CD4-positive, alpha-beta T cell (primary cell): ENCODE data around the gene PAQR9. TPM values are rescaled to one million over a fixed set of nuclear protein-coding genes. Genes with fewer than 3 reads are reported as not detected.

Source experiments
- ATAC-seq: fragments of 200-7000 bp; cut with Tn5 transposase; one replicate; pipeline ENCODE4 v1.10.0; 2022; ENCODE audit warnings: mild to moderate bottlenecking; ENCODE audit not compliant: poor library complexity
- CTCF ChIA-PET: fragments of 350-600 bp; sonication (Branson Sonifier 250); formaldehyde crosslinking; loops from one replicate; lab custom pipeline; 2021; ENCODE audit warnings: antibody characterized with exemption, inconsistent platforms; lab: Charles Lee
- POLR2A ChIA-PET: fragments of 350-600 bp; sonication (Branson Sonifier 250); formaldehyde crosslinking; loops from one replicate; lab custom pipeline; 2021; ENCODE audit warnings: antibody characterized with exemption, inconsistent platforms; lab: Charles Lee
- DNase-seq, 14 experiments: peaks; one replicate each; pipeline ENCODE4 v3.0.0-alpha.2; 2013 to 2020; ENCODE audit warnings: mixed read lengths in 2 of 14
- H3K27ac ChIP-seq, 2 donors: one replicate each; pipeline versions ENCODE4 v1.5.1 to v1.7.0; 2013; ENCODE audit warnings: low read length in 2 of 2, low read depth in 1 of 2, mild to moderate bottlenecking in 1 of 2
- H3K27me3 ChIP-seq, 2 experiments: 1 replicate in 1 of 2; 2 replicates in 1 of 2; pipeline versions ENCODE4 v1.6.1 to v1.7.0; 2013; ENCODE audit warnings: low read length in 2 of 2, control low read depth in 1 of 2, mild to moderate bottlenecking in 1 of 2, moderate library complexity in 1 of 2; ENCODE audit not compliant: insufficient read depth in 2 of 2, control insufficient read depth in 1 of 2
- H3K36me3 ChIP-seq: one replicate; pipeline ENCODE4 v1.6.1; 2013; ENCODE audit warnings: low read length, control low read depth; ENCODE audit not compliant: insufficient read depth
- H3K4me1 ChIP-seq: one replicate; pipeline ENCODE4 v1.6.1; 2013; ENCODE audit warnings: low read length, control low read depth; ENCODE audit not compliant: insufficient read depth
- H3K4me3 ChIP-seq: one replicate; pipeline ENCODE4 v1.5.1; 2013; ENCODE audit warnings: mild to moderate bottlenecking, low read length, moderate library complexity
- H3K9me3 ChIP-seq, 2 experiments: 1 replicate in 1 of 2; 2 replicates in 1 of 2; pipeline versions ENCODE4 v1.6.1 to v1.7.0; 2013; ENCODE audit warnings: low read length in 2 of 2, mild to moderate bottlenecking in 2 of 2, control low read depth in 1 of 2, moderate library complexity in 1 of 2; ENCODE audit not compliant: control insufficient read depth in 1 of 2, insufficient read depth in 1 of 2
- H3K27ac Mint-ChIP-seq: one replicate; pipeline ENCODE4 v1.8.0; 2020; ENCODE audit warnings: mixed read lengths
- H3K27me3 Mint-ChIP-seq: one replicate; pipeline ENCODE4 v1.8.0; 2021; ENCODE audit warnings: mixed read lengths
- H3K36me3 Mint-ChIP-seq: one replicate; pipeline ENCODE4 v1.8.0; 2021; ENCODE audit warnings: low read depth, mixed read lengths
- H3K4me1 Mint-ChIP-seq: one replicate; pipeline ENCODE4 v1.8.0; 2021; ENCODE audit warnings: low read depth, mixed read lengths
- H3K4me3 Mint-ChIP-seq: one replicate; pipeline ENCODE4 v1.8.0; 2020; ENCODE audit warnings: mild to moderate bottlenecking, mixed read lengths
- H3K9me3 Mint-ChIP-seq: one replicate; pipeline ENCODE4 v1.8.0; 2020; ENCODE audit warnings: mixed read lengths
- intact Hi-C, 2 experiments: fragments of 100-400 bp; cut with DNase I in 1 of 2; cut with micrococcal nuclease in 1 of 2; formaldehyde crosslinking; loops; one replicate each; pipeline versions ENCODE4 v1.15.1 to v1.9.0; 2023 to 2025; cut with DNase I, micrococcal nuclease
- total RNA-seq, 174 experiments: library from RNA in 2 of 174; stranded (reverse) in 2 of 174; gene quantifications; one replicate each; pipeline ENCODE4 v1.2.3 and lab custom pipeline; 2021 to 2026
- TF ChIP-seq, protein P1 (sequence below): fragments of 200-600 bp; IDR thresholded peaks from one replicate; pipeline ENCODE4 v1.8.0; 2022; ENCODE audit warnings: antibody characterized with exemption, mild to moderate bottlenecking

Gene PAQR9
- total RNA-seq, 2 experiments from 2014 or later, result not detected

DNA sequence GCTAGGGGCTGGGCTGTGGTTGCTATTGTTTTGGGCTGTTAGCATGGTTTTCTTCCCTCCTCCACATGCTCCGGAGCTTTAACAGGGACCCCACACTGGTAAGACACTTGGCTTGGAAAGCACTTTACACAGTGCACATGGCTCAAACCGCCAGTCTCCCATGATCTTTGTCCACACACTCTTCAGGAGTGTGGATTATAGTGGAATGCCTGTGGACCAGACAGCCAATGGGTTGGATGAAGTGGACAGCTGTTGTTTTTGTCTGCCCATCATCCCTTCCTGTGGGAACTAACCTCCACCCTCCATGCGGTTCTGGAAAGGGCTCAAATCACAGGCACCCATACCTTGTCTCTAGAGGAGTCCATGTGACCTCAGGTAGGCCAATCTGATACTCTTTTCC lies 10.0 kb downstream of the PAQR9 start:
- H3K9me3 ChIP-seq, result no peaks in the 10 kb centered on the region
- ATAC-seq (no peak), DNase-seq (no peak)
- Mint-ChIP-seq H3K4me1 (no peaks in the 10 kb centered on the region), H3K27ac (no peak overlapping the region), H3K36me3 (no peaks in the 10 kb centered on the region), H3K9me3 (no peaks in the 10 kb centered on the region), H3K4me3 (no peak overlapping the region), H3K27me3 (peaks cover 71% of the 10 kb centered on the region)
- TF ChIP-seq, protein P1, sequence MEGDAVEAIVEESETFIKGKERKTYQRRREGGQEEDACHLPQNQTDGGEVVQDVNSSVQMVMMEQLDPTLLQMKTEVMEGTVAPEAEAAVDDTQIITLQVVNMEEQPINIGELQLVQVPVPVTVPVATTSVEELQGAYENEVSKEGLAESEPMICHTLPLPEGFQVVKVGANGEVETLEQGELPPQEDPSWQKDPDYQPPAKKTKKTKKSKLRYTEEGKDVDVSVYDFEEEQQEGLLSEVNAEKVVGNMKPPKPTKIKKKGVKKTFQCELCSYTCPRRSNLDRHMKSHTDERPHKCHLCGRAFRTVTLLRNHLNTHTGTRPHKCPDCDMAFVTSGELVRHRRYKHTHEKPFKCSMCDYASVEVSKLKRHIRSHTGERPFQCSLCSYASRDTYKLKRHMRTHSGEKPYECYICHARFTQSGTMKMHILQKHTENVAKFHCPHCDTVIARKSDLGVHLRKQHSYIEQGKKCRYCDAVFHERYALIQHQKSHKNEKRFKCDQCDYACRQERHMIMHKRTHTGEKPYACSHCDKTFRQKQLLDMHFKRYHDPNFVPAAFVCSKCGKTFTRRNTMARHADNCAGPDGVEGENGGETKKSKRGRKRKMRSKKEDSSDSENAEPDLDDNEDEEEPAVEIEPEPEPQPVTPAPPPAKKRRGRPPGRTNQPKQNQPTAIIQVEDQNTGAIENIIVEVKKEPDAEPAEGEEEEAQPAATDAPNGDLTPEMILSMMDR, result no peak
- CTCF ChIA-PET, result no interaction called here
- H3K27me3 ChIP-seq, result peaks cover 0 to 19% of the 10 kb centered on the region in 2 experiments
- H3K4me3 ChIP-seq, result no peak overlapping the region
- no peaks in the 10 kb centered on the region for H3K4me1 ChIP-seq
- POLR2A ChIA-PET, result no interaction called here
- no peaks in the 10 kb centered on the region for H3K36me3 ChIP-seq
- no peak overlapping the region for H3K27ac ChIP-seq
- intact Hi-C loops, result no loop called here

DNA sequence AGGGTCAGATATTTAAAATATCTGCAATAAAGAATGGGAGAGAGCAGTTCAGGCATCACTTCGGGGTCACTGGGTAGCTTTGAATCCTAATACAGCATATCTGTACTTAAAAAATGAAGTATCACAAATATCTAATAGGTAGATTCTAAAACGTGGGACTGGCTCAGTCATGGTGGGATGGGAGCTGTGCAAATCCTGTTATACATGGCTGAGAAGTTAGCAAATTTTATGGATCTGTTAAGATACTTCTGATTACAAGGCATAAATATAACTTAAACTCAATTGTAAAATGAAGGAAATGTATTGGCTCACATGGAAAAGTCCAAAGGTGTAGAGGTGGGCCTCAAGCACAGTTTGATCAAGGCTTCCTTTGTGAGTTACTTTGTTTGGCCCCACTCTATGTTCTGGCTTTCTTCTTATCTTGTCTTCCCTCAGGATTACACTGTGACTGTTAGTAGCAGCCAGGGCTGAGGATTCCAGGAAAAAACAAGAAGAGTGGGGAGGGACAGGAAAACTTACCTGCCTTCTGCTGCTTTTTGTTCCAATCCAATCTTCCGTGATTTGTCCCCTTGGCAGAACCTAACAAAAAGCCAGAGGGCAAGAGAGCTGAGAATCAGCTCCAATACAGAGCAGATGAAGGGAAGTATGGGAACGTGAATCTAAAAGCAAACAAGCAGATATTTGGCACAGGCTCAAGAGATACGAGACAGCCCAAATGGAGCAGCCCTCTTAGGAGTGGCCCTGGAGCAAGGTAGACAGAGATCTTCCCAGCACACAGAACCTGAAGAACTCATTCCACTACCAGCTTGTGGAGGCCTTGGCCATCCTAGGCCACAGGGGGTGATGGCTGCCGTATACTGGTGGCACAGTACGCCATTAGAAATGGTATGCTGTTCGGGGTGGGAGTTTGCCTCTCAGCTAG lies 10.9 kb downstream of the PAQR9 start:
- Histone ChIP-seq H3K4me1 (peaks cover 2% of the 10 kb centered on the region), H3K27ac (no peak overlapping the region), H3K4me3 (no peak overlapping the region), H3K36me3 (no peaks in the 10 kb centered on the region), H3K9me3 (peaks cover 0 to under 1% of the 10 kb centered on the region in 2 experiments), H3K27me3 (peaks cover 6 to 20% of the 10 kb centered on the region in 2 experiments)
- no peak for DNase-seq
- peaks cover 73% of the 10 kb centered on the region for H3K27me3 Mint-ChIP-seq
- H3K27ac Mint-ChIP-seq, result no peak overlapping the region
- TF ChIP-seq, protein P1, result no peak
- no peaks in the 10 kb centered on the region for H3K4me1 Mint-ChIP-seq
- intact Hi-C loops, result no loop called here
- ChIA-PET CTCF (no interaction called here), POLR2A (no interaction called here)
- H3K36me3 Mint-ChIP-seq, result no peaks in the 10 kb centered on the region
- H3K4me3 Mint-ChIP-seq, result no peak overlapping the region
- no peaks in the 10 kb centered on the region for H3K9me3 Mint-ChIP-seq
- ATAC-seq, result no peak

DNA sequence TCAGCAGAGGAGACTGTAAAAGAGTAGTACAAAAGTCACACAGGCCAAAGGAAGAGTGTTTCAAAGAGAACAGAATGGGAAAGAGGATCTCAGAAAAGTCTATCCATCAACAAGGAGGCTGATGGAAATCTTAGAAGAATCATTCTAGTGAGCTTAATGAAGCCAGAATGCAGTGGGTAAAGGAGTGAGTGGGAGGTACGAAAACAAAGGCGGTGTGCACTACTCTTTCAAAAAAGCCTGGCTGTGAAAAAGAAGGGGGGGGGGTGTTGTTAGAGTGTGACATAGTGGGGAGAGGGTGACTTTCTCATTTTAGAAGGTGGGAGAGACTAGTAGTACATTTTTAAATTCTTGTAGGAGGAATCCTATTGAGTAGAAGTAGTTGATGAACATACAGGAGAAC lies 11.7 kb downstream of the PAQR9 start:
- intact Hi-C loops, result no loop called here
- POLR2A ChIA-PET, result no interaction called here
- H3K4me3 Mint-ChIP-seq, result no peak overlapping the region
- H3K4me1 ChIP-seq, result peaks cover 9% of the 10 kb centered on the region
- no peaks in the 10 kb centered on the region for H3K9me3 Mint-ChIP-seq
- no peaks in the 10 kb centered on the region for H3K36me3 ChIP-seq
- H3K4me3 ChIP-seq, result no peak overlapping the region
- CTCF ChIA-PET, result no interaction called here
- peaks cover 6 to 19% of the 10 kb centered on the region in 2 experiments for H3K27me3 ChIP-seq
- H3K36me3 Mint-ChIP-seq, result no peaks in the 10 kb centered on the region
- no peak overlapping the region for H3K27ac ChIP-seq
- ATAC-seq, result no peak
- H3K9me3 ChIP-seq, result peaks cover 0 to 6% of the 10 kb centered on the region in 2 experiments
- TF ChIP-seq, protein P1, result no peak
- no peaks in the 10 kb centered on the region for H3K4me1 Mint-ChIP-seq
- DNase-seq, result no peak
- peaks cover 70% of the 10 kb centered on the region for H3K27me3 Mint-ChIP-seq
- H3K27ac Mint-ChIP-seq, result no peak overlapping the region
